CD4-positive, alpha-beta memory T cell (primary cell): ENCODE data around the gene GRAMD1B. TPM values are rescaled to one million over a fixed set of nuclear protein-coding genes. Genes with fewer than 3 reads are reported as not detected.
A peak's percentile ranks its signal among the peaks of the same experiment; 100 is the strongest.

Experiments
- CTCF ChIA-PET: fragments of 350-600 bp; sonication (Branson Sonifier 250); formaldehyde crosslinking; loops from one replicate; lab custom pipeline; 2021; ENCODE audit warnings: inconsistent platforms; ENCODE audit not compliant: partially characterized antibody; lab: Charles Lee
- POLR2A ChIA-PET: fragments of 350-600 bp; sonication (Branson Sonifier 250); formaldehyde crosslinking; loops from one replicate; lab custom pipeline; 2021; ENCODE audit not compliant: partially characterized antibody; lab: Charles Lee
- DNase-seq, 5 donors: peaks; one replicate each; pipeline versions ENCODE4 v3.0.0 to v3.0.0-alpha.2; 2020 to 2022; ENCODE audit warnings: mixed read lengths in 1 of 5
- H3K27ac ChIP-seq: one replicate; pipeline ENCODE4 v1.7.0; 2013; ENCODE audit warnings: low read depth, low read length
- H3K27me3 ChIP-seq: 2 replicates; pipeline ENCODE4 v1.7.0; 2013; ENCODE audit warnings: mild to moderate bottlenecking, low read length, moderate library complexity; ENCODE audit not compliant: insufficient read depth
- H3K36me3 ChIP-seq: 2 replicates; pipeline ENCODE4 v1.7.0; 2013; ENCODE audit warnings: mild to moderate bottlenecking, low read length, moderate library complexity; ENCODE audit not compliant: insufficient read depth
- H3K4me1 ChIP-seq: 2 replicates; pipeline ENCODE4 v1.7.0; 2013; ENCODE audit warnings: mild to moderate bottlenecking, low read length, moderate library complexity; ENCODE audit not compliant: insufficient read depth
- H3K4me3 ChIP-seq, 2 donors: one replicate each; pipeline ENCODE4 v1.7.0; 2013; ENCODE audit warnings: low read length in 2 of 2, mild to moderate bottlenecking in 1 of 2
- H3K9me3 ChIP-seq, 2 donors: one replicate each; pipeline ENCODE4 v1.7.0; 2013; ENCODE audit warnings: low read length in 2 of 2, control low read depth in 1 of 2; ENCODE audit not compliant: control insufficient read depth in 1 of 2
- H3K27ac Mint-ChIP-seq, 7 donors: one replicate each; pipeline ENCODE4 v1.8.0; 2020 to 2021; ENCODE audit warnings: mixed read lengths in 7 of 7, mild to moderate bottlenecking in 6 of 7, inconsistent platforms in 3 of 7, moderate library complexity in 3 of 7
- H3K27me3 Mint-ChIP-seq, 2 donors: one replicate each; pipeline ENCODE4 v1.8.0; 2020 to 2021; ENCODE audit warnings: mixed read lengths in 2 of 2
- H3K36me3 Mint-ChIP-seq, 2 donors: one replicate each; pipeline ENCODE4 v1.8.0; 2020 to 2021; ENCODE audit warnings: mixed read lengths in 2 of 2, inconsistent platforms in 1 of 2, mild to moderate bottlenecking in 1 of 2
- H3K4me1 Mint-ChIP-seq, 4 donors: one replicate each; pipeline ENCODE4 v1.8.0; 2020 to 2021; ENCODE audit warnings: mixed read lengths in 4 of 4, mild to moderate bottlenecking in 1 of 4
- H3K4me3 Mint-ChIP-seq, 8 donors: one replicate each; pipeline ENCODE4 v1.8.0; 2020 to 2021; ENCODE audit warnings: mixed read lengths in 8 of 8, mild to moderate bottlenecking in 7 of 8, moderate library complexity in 6 of 8, inconsistent platforms in 3 of 8
- H3K9me3 Mint-ChIP-seq, 8 donors: one replicate each; pipeline ENCODE4 v1.8.0; 2020 to 2021; ENCODE audit warnings: mixed read lengths in 8 of 8, mild to moderate bottlenecking in 5 of 8, inconsistent platforms in 3 of 8, moderate library complexity in 1 of 8
- intact Hi-C: fragments of 100-400 bp; cut with micrococcal nuclease; formaldehyde crosslinking; loops from one replicate; pipeline ENCODE4 v1.15.1; 2023
- polyA plus RNA-seq, 2 donors: library from polyadenylated mRNA; unstranded; fragments of 300-500 nt; fragmentation: Illumina TruSeq; gene quantifications; one replicate each; pipeline ENCODE4 v1.2.3, GENCODE V29; 2021
- total RNA-seq, 2 experiments: library from RNA; stranded (reverse); gene quantifications; one replicate each; pipeline ENCODE4 v1.2.3, GENCODE V29; 2021

GRAMD1B gene
- total and polyA plus RNA-seq, 4 experiments from 2014 or later, result 4.2 to 26.0 (median 12.4) TPM

- H3K27ac ChIP-seq, result peak overlapping the region; percentile 67
- H3K4me1 Mint-ChIP-seq, result peaks cover 20 to 55% (median 35%) of the 10 kb centered on the region in 4 donors
- CTCF ChIA-PET, result interaction anchor here (1.0 to 9.0 kb wide), 4 partner anchors 23 to 132 kb away, joined by 3 to 172 read pairs (median 16); no protein-coding TSS in a partner anchor
- peaks cover 0 to under 1% of the 10 kb centered on the region in 2 donors for H3K27me3 Mint-ChIP-seq
- peak overlapping the region; percentile 85 to 98 (median 92) for H3K4me3 Mint-ChIP-seq
- peak overlapping the region; percentile 67 to 93 (median 90) for H3K27ac Mint-ChIP-seq
- H3K27me3 ChIP-seq, result no peaks in the 10 kb centered on the region
- H3K36me3 Mint-ChIP-seq, result peaks cover 0 to 4% of the 10 kb centered on the region in 2 donors
- peak overlapping the region; percentile 69 to 84 for H3K4me3 ChIP-seq
- peak; percentile 58 to 73 (median 64) for DNase-seq
- H3K36me3 ChIP-seq, result no peaks in the 10 kb centered on the region
- H3K4me1 ChIP-seq, result peaks cover 24% of the 10 kb centered on the region
- intact Hi-C loops, result loop anchor here (1.0 to 5.0 kb wide), 2 partner anchors 24 to 369 kb away; partner anchors contain the start of gene HSPA8
- POLR2A ChIA-PET, result interaction anchor here (1.0 to 2.8 kb wide), 8 partner anchors 19 to 374 kb away, joined by 3 to 17 read pairs (median 4); no protein-coding TSS in a partner anchor
- H3K9me3 ChIP-seq, result no peaks in the 10 kb centered on the region
- peaks cover 0 to 2% (median 0%) of the 10 kb centered on the region in 8 donors for H3K9me3 Mint-ChIP-seq
Measured at GRCh38 chr11:123430721-123431497, 840 bp downstream of the GRAMD1B start.

GRCh38 chr11:123431619-123432018, 1.6 kb downstream of the GRAMD1B start:
- Mint-ChIP-seq H3K9me3 (no peaks in the 10 kb centered on the region), H3K4me3 (peak overlapping the region; percentile 85 to 96 (median 90)), H3K27ac (peak overlapping the region; percentile 58 to 93 (median 88)), H3K36me3 (peaks cover 4 to 6% of the 10 kb centered on the region in 2 donors), H3K27me3 (no peaks in the 10 kb centered on the region), H3K4me1 (peaks cover 22 to 61% (median 40%) of the 10 kb centered on the region in 4 donors)
- Histone ChIP-seq H3K27ac (peak overlapping the region; percentile 67), H3K36me3 (no peaks in the 10 kb centered on the region), H3K27me3 (no peaks in the 10 kb centered on the region), H3K9me3 (no peaks in the 10 kb centered on the region), H3K4me1 (peaks cover 24% of the 10 kb centered on the region), H3K4me3 (peak overlapping the region; percentile 69 to 84)
- ChIA-PET CTCF (interaction anchor here (0.6 to 9.0 kb wide), 5 partner anchors 24 to 1332 kb away, joined by 3 to 172 read pairs (median 4); no protein-coding TSS in a partner anchor), POLR2A (interaction anchor here (1.0 to 2.8 kb wide), 8 partner anchors 18 to 375 kb away, joined by 3 to 17 read pairs (median 4); no protein-coding TSS in a partner anchor)
- DNase-seq, result no peak
- intact Hi-C loops, result loop anchor here (5.0 kb wide), 1 partner anchor 369 kb away; the partner anchor contains the start of gene HSPA8

GRCh38 chr11:123434262-123434661, 4.2 kb downstream of the GRAMD1B start:
- peaks cover 6 to 8% of the 10 kb centered on the region in 2 donors for H3K36me3 Mint-ChIP-seq
- H3K4me3 Mint-ChIP-seq, result peak overlapping the region in 1 of 8 donors; percentile 12
- peaks cover 0 to 6% (median 0%) of the 10 kb centered on the region in 8 donors for H3K9me3 Mint-ChIP-seq
- H3K27me3 Mint-ChIP-seq, result no peaks in the 10 kb centered on the region
- Histone ChIP-seq H3K36me3 (no peaks in the 10 kb centered on the region), H3K4me3 (no peak overlapping the region), H3K9me3 (no peaks in the 10 kb centered on the region), H3K27me3 (no peaks in the 10 kb centered on the region), H3K4me1 (peaks cover 43% of the 10 kb centered on the region), H3K27ac (no peak overlapping the region)
- ChIA-PET CTCF (interaction anchor here (0.5 to 9.0 kb wide), 15 partner anchors 8 to 443 kb away, joined by 3 to 172 read pairs (median 4); no protein-coding TSS in a partner anchor), POLR2A (interaction anchor here (1.0 to 1.8 kb wide), 2 partner anchors 27 to 131 kb away, joined by 3 to 7 read pairs; no protein-coding TSS in a partner anchor)
- peak overlapping the region in 4 of 7 donors; percentile 31 to 63 (median 54) for H3K27ac Mint-ChIP-seq
- peak; percentile 26 to 46 (median 31) for DNase-seq
- intact Hi-C loops, result loop anchor here (1.0 to 5.0 kb wide), 4 partner anchors 27 to 372 kb away; partner anchors contain the start of gene HSPA8
- peaks cover 37 to 77% (median 56%) of the 10 kb centered on the region in 4 donors for H3K4me1 Mint-ChIP-seq

- H3K36me3 ChIP-seq, result no peaks in the 10 kb centered on the region
- H3K4me1 ChIP-seq, result peaks cover 36% of the 10 kb centered on the region
- H3K9me3 Mint-ChIP-seq, result peaks cover 0 to 6% (median 0%) of the 10 kb centered on the region in 8 donors
- no peaks in the 10 kb centered on the region for H3K9me3 ChIP-seq
- peaks cover 6 to 8% of the 10 kb centered on the region in 2 donors for H3K36me3 Mint-ChIP-seq
- CTCF ChIA-PET, result interaction anchor here (0.8 to 9.0 kb wide), 14 partner anchors 8 to 131 kb away, joined by 3 to 172 read pairs (median 6); no protein-coding TSS in a partner anchor
- no peak overlapping the region for H3K4me3 ChIP-seq
- no peaks in the 10 kb centered on the region for H3K27me3 ChIP-seq
- DNase-seq, result no peak
- intact Hi-C loops, result loop anchor here (1.0 to 5.0 kb wide), 4 partner anchors 28 to 373 kb away; partner anchors contain the start of gene HSPA8
- peaks cover 34 to 77% (median 54%) of the 10 kb centered on the region in 4 donors for H3K4me1 Mint-ChIP-seq
- POLR2A ChIA-PET, result interaction anchor here (1.0 to 1.8 kb wide), 2 partner anchors 27 to 132 kb away, joined by 3 to 7 read pairs; no protein-coding TSS in a partner anchor
- no peak overlapping the region for H3K4me3 Mint-ChIP-seq
- no peak overlapping the region for H3K27ac ChIP-seq
- H3K27ac Mint-ChIP-seq, result peak overlapping the region in 1 of 7 donors; percentile 21
- no peaks in the 10 kb centered on the region for H3K27me3 Mint-ChIP-seq
Measured at GRCh38 chr11:123434911-123435310, 4.8 kb downstream of the GRAMD1B start.

- Histone ChIP-seq H3K4me1 (peaks cover 22% of the 10 kb centered on the region), H3K4me3 (no peak overlapping the region), H3K9me3 (no peaks in the 10 kb centered on the region), H3K36me3 (no peaks in the 10 kb centered on the region), H3K27me3 (no peaks in the 10 kb centered on the region), H3K27ac (no peak overlapping the region)
- peak overlapping the region in 4 of 7 donors; percentile 13 to 73 (median 64) for H3K27ac Mint-ChIP-seq
- no peak for DNase-seq
- CTCF ChIA-PET, result interaction anchor here (1.1 to 9.0 kb wide), 3 partner anchors 10 to 30 kb away, joined by 3 to 172 read pairs (median 6); no protein-coding TSS in a partner anchor
- peak overlapping the region in 6 of 8 donors; percentile 5 to 58 (median 46) for H3K4me3 Mint-ChIP-seq
- POLR2A ChIA-PET, result no interaction called here
- peaks cover 4 to 6% of the 10 kb centered on the region in 2 donors for H3K36me3 Mint-ChIP-seq
- peaks cover 26 to 76% (median 47%) of the 10 kb centered on the region in 4 donors for H3K4me1 Mint-ChIP-seq
- peaks cover 0 to 6% (median 0%) of the 10 kb centered on the region in 8 donors for H3K9me3 Mint-ChIP-seq
- intact Hi-C loops, result no loop called here
- H3K27me3 Mint-ChIP-seq, result no peaks in the 10 kb centered on the region
Measured at GRCh38 chr11:123437236-123437979, 7.3 kb downstream of the GRAMD1B start.

- ChIA-PET CTCF (interaction anchor here (1.1 to 9.0 kb wide), 4 partner anchors 11 to 137 kb away, joined by 3 to 172 read pairs (median 5); no protein-coding TSS in a partner anchor), POLR2A (no interaction called here)
- Histone ChIP-seq H3K27me3 (no peaks in the 10 kb centered on the region), H3K27ac (no peak overlapping the region), H3K4me3 (no peak overlapping the region), H3K36me3 (no peaks in the 10 kb centered on the region), H3K4me1 (peaks cover 20% of the 10 kb centered on the region), H3K9me3 (no peaks in the 10 kb centered on the region)
- peaks cover 23 to 76% (median 42%) of the 10 kb centered on the region in 4 donors for H3K4me1 Mint-ChIP-seq
- H3K27ac Mint-ChIP-seq, result peak overlapping the region in 6 of 7 donors; percentile 13 to 90 (median 72)
- DNase-seq, result no peak
- H3K9me3 Mint-ChIP-seq, result peaks cover 0 to 6% (median 0%) of the 10 kb centered on the region in 8 donors
- no peaks in the 10 kb centered on the region for H3K27me3 Mint-ChIP-seq
- peaks cover 4 to 6% of the 10 kb centered on the region in 2 donors for H3K36me3 Mint-ChIP-seq
- intact Hi-C loops, result no loop called here
- H3K4me3 Mint-ChIP-seq, result peak overlapping the region in 6 of 8 donors; percentile 14 to 68 (median 40)
Measured at GRCh38 chr11:123438131-123438627, 8.1 kb downstream of the GRAMD1B start.
